Neural progenitor cell (in vitro differentiated cells): ENCODE results near the gene ZNF628.
"Not testable (repeated sequence)": the region's sequence is repeated elsewhere in the genome, so short reads cannot be mapped to it uniquely, and the experiment has no call there.

Experiments
- CTCF ChIP-seq: fragments of 200-600 bp; sonication (generic); IDR thresholded peaks from 2 replicates; pipeline ENCODE4 v1.5.1; 2017; ENCODE audit warnings: antibody characterized with exemption, mild to moderate bottlenecking
- EZH2 ChIP-seq: fragments of 200-600 bp; sonication (generic); IDR thresholded peaks from 2 replicates; pipeline ENCODE4 v1.6.1; 2017; ENCODE audit warnings: antibody characterized with exemption, mild to moderate bottlenecking, moderate library complexity
- EZH2phosphoT487 ChIP-seq: fragments of 200-600 bp; sonication (generic); IDR thresholded peaks from 2 replicates; pipeline ENCODE4 v1.6.1; 2017; ENCODE audit warnings: antibody characterized with exemption

- TF ChIP-seq CTCF, EZH2phosphoT487, EZH2: not testable (repeated sequence)
Measured at GRCh38 chr19:55448175-55448490, 28.3 kb upstream of the ZNF628 start.
